ENCODE data around the gene SLC12A1. TPM values are rescaled to one million over a fixed set of nuclear protein-coding genes. Genes with fewer than 3 reads are reported as not detected.

Gene SLC12A1
- total RNA-seq, 1 donor from 2014 or later = not detected

DNA sequence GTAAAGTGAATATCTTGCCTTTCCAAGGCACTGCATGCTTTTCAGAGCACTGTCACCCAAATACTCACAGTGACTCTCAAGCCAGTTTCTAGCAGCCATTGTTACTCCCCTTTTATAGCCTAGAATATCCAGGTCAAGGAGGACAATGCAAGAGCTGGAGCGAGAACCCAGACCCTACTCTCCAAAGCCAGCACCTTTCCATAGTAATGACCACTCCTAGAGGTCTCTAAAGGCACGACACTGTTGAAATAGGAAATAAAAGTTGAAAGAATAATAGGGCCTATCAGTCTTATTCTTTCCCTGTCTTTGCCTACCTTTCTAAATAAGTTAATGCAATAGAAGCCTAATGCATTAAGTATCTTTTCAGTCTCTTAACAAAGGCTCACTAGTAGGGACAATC is 91.6 kb downstream of the SLC12A1 start:
- DNase-seq (ENCODE audit: low read depth) = no peak
- Histone ChIP-seq H3K27me3 (ENCODE audit: control insufficient read depth, insufficient read depth, low read length) (no peaks in the 10 kb centered on the region), H3K4me3 (ENCODE audit: low read depth, low read length) (no peak overlapping the region), H3K36me3 (ENCODE audit: control insufficient read depth, insufficient read depth, low read length) (no peaks in the 10 kb centered on the region)
- FAIRE-seq = no peak
- TF ChIP-seq CTCF (IDR thresholded peaks at IDR 0.05; ENCODE audit: insufficient read depth, low read length, severe bottlenecking) = no peak

- Histone ChIP-seq H3K27me3 (ENCODE audit: control insufficient read depth, insufficient read depth, low read length) (no peaks in the 10 kb centered on the region), H3K36me3 (ENCODE audit: control insufficient read depth, insufficient read depth, low read length) (no peaks in the 10 kb centered on the region), H3K4me3 (ENCODE audit: low read depth, low read length) (no peak overlapping the region)
- no peak for FAIRE-seq
- TF ChIP-seq CTCF (IDR thresholded peaks at IDR 0.05; ENCODE audit: insufficient read depth, low read length, severe bottlenecking) = no peak
- no peak for DNase-seq (ENCODE audit: low read depth)
These were observed 92.8 kb downstream of the SLC12A1 start for GRCh38 chr15:48298914-48299313.

DNA sequence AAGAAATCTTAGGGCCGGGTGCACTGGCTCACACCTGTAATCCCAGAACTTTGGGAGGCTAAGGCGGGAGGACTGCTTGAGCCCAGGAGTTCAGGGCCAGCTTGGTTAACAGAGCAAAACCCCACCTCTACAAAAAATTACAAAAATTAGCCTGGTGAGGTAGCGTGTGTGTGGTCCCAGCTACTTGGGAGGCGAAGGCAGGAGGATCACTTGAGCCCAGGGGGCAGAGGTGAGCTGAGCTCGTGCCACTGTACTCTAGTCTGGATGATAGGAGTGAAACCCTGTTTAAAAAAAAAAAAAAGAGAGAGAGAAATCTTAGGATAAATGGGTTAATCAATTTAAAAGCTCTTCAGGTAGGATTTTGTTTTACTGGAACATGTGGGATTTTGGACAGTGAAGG is 93.9 kb downstream of the SLC12A1 start:
- Histone ChIP-seq H3K4me3 (ENCODE audit: low read depth, low read length) (no peak overlapping the region), H3K27me3 (ENCODE audit: control insufficient read depth, insufficient read depth, low read length) (no peaks in the 10 kb centered on the region), H3K36me3 (ENCODE audit: control insufficient read depth, insufficient read depth, low read length) (no peaks in the 10 kb centered on the region)
- TF ChIP-seq CTCF (IDR thresholded peaks at IDR 0.05; ENCODE audit: insufficient read depth, low read length, severe bottlenecking) = no peak
- no peak for FAIRE-seq
- DNase-seq (ENCODE audit: low read depth) = no peak

DNA sequence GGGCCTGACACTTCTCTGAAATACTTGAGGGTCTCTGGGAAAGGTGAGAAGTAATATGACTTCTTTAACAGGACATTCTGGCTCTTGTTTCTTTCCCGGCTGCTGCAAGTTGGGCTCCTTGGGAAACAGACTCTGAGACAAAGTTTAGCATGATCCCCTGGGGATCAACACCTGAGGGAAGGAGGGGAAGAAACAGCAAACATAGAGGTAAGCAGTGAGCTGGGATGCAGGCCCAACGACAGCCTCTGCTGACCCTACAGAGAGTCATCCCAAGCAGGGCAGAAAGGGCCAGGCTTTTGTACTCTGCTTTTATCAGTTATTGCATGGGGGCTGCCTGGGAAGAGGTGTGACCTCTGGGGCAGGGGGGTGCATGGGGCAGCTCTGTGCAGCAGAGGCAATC is 98.3 kb downstream of the SLC12A1 start:
- DNase-seq (ENCODE audit: low read depth) = no peak
- Histone ChIP-seq H3K4me3 (ENCODE audit: low read depth, low read length) (no peak overlapping the region), H3K27me3 (ENCODE audit: control insufficient read depth, insufficient read depth, low read length) (no peaks in the 10 kb centered on the region), H3K36me3 (ENCODE audit: control insufficient read depth, insufficient read depth, low read length) (no peaks in the 10 kb centered on the region)
- TF ChIP-seq CTCF (IDR thresholded peaks at IDR 0.05; ENCODE audit: insufficient read depth, low read length, severe bottlenecking) = no peak
- FAIRE-seq = no peak

- FAIRE-seq (no peak), DNase-seq (ENCODE audit: low read depth) (no peak)
- no peaks in the 10 kb centered on the region for H3K36me3 ChIP-seq (ENCODE audit: control insufficient read depth, insufficient read depth, low read length)
- no peak overlapping the region for H3K4me3 ChIP-seq (ENCODE audit: low read depth, low read length)
- no peak for TF ChIP-seq CTCF (IDR thresholded peaks at IDR 0.05; ENCODE audit: insufficient read depth, low read length, severe bottlenecking)
- H3K27me3 ChIP-seq (ENCODE audit: control insufficient read depth, insufficient read depth, low read length) = no peaks in the 10 kb centered on the region
These were observed 100.5 kb downstream of the SLC12A1 start for GRCh38 chr15:48306639-48307038.

GRCh38 chr15:48307586-48307985 is 101.5 kb downstream of the SLC12A1 start:
- Histone ChIP-seq H3K27me3 (ENCODE audit: control insufficient read depth, insufficient read depth, low read length) (no peaks in the 10 kb centered on the region), H3K4me3 (ENCODE audit: low read depth, low read length) (no peak overlapping the region), H3K36me3 (ENCODE audit: control insufficient read depth, insufficient read depth, low read length) (no peaks in the 10 kb centered on the region)
- DNase-seq (ENCODE audit: low read depth) = no peak
- no peak for TF ChIP-seq CTCF (IDR thresholded peaks at IDR 0.05; ENCODE audit: insufficient read depth, low read length, severe bottlenecking)
- FAIRE-seq = no peak

Measured in bronchial epithelial cell (primary cell).